NCI-H2081 treated with DMSO at 0.1 percent for 48 hours (cell line): ENCODE data around the gene SKA1.
A peak's percentile ranks its signal among the peaks of the same experiment; 100 is the strongest.

ENCODE experiments used
- DNase-seq: peaks from one replicate; lab custom pipeline; 2025; lab: John Stamatoyannopoulos, UW

Gene SKA1

DNA sequence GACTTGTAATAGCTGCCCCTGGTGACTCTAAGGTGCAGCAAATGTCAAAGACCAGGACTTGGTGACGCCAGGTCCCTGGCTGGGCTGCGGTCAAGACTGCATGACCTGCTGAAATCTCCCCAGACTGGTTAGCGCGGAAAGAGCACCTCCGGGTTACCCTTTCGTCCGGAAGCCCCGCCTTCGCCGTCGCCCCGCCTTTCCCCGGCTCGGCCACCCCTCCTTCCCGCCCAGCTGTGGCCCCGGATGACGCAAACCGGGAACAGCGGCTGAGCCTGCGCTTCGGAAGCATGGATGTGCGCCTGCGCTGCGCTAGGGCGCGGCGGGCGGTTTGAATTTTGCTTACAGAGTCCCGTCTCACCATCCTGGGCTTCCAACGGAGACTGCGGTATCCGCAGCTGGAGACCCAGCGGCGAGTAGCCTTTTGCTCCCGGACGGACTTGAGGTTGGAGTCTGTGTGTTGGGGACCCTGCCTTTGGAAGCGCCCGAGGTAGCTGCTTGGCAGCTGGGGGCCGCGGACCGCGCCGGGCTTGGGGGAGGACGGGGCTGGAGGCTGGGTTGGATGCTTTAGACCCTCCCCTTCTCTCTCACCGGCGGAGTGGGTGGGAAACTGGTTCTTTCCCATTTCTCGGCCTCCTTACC lies at the start of gene SKA1:
TSS of gene SKA1 (plus strand) at position 294 of the 639 bp plus-strand sequence. CDS start 785 bp downstream, outside the sequence.
- peak; percentile 30 for DNase-seq

- no peak for DNase-seq
Measured at GRCh38 chr18:50327983-50328382, 46.9 kb upstream of the SKA1 start.

- no peak for DNase-seq
Measured at GRCh38 chr18:50330176-50330575, 44.7 kb upstream of the SKA1 start.

DNA sequence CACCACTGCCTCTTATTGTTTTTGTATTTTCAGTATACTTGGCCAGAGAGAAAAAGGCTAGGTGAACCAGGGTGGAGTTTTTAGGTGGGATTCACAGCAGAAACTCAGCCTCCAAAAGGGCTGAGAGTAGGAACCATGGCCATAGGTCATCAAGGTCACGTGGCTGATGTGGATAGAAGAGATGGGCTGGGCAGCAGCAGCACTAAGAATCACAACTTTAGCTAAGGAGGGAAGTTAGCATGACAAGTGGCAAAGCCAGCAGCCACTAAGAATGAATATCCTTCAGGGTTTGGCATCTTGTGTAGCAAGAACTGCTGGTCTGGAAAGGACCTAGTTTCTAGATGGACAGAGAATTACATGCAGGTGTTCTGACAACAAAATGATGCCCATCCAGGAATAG lies 43.2 kb upstream of the SKA1 start:
- no peak for DNase-seq

- no peak for DNase-seq
Measured at GRCh38 chr18:50334546-50335152, 40.2 kb upstream of the SKA1 start.

DNA sequence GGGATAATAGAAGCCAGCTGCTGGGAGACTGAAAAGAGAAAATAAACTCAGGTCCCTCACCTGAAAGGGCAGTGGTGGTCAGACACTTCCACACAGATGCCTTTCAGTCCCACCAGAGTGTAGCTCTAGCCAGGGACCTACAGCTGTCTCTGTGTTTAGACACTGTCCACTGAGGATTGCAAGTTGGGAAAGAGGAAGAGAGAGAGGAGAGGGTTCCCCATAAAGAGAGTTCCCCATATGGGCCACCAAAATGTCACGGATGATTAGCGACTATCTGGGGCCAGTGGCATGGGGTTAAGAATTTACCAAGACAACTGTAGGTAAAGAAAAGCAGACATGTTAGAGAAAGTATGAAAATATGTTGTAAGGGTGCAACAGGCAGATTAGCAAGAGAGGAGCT lies 36.7 kb upstream of the SKA1 start:
- DNase-seq: no peak

DNA sequence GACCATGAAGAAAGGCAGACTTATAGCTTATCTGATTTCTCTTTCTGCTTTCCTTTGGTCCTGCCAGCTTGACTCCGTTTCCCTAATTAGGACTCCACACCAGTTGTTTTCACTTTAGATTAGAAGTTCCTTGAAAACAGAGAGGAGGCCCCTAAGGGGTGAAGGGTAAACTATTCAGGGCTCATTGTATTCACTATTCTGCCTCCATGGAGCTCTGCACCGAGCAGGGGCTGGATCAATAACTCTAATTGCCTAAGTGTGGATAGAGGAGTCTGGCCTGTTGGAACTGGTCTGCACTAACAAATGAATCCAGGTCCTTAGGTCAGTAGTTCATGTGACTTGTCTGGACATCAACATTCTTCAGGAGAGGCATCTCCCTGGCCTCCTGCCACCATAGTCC lies 36.1 kb upstream of the SKA1 start:
- DNase-seq: no peak

DNA sequence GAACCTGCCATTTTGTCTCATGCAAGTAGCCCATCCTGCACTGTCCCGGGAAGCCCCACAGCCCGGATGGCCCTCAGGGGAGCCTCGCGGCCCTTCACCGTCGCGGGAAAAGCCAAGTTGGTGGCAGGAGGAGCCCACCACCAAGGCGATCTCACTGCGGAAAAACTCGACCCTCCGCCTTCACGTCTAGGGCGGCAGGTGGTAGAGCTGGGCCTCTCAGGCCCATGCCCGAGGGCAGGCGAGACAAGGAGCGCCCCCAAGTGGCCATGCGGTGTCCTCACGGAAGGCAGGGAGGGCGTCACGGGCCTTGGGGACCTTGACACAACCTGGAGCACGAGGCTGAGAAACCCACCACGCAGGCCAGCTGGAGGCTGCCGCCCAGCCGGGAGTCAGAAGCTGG lies 34.8 kb upstream of the SKA1 start:
- DNase-seq: no peak

GRCh38 chr18:50341443-50341842 lies 33.4 kb upstream of the SKA1 start:
- DNase-seq: no peak

GRCh38 chr18:50350699-50351098 lies 24.1 kb upstream of the SKA1 start:
- DNase-seq: no peak

GRCh38 chr18:50356036-50356945 lies 18.6 kb upstream of the SKA1 start:
- no peak for DNase-seq

DNA sequence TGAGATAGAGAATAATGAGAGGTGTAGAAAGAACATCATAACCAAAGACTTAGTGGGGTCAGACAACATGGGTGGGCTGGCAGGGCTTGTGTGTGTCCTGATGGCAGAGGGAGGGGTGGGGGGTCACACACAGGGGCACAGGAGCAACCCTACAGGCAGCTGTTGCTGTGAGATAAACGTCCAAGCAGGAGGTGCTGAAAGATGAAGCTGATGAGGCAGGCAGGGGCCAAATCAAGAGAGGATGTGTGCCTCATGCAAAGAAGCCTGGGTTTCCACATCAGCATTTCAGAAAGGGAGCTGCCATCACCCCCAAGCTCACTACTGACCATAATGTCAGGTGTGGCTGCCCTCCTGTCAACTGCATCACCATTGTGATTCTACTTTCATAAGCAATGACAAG lies 16.0 kb upstream of the SKA1 start:
- no peak for DNase-seq

DNA sequence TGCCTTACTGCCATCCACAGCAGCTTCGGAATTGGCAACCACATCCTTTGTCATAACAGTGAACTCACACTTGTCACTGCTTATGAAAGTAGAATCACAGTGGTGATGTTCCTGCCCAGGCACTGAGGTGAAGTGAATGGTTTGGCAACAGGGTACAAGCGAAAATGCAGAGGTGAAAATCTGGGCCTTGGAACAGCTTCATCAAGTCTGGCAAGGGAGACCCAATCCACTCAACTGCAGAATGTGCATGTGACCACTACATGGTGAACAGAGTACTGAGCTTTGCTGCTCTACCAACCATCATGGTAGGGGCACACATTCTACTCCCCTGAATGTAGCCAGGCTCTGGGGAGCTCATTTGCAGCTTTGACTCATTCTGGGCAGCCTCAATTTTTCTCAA lies 15.0 kb upstream of the SKA1 start:
- no peak for DNase-seq

DNA sequence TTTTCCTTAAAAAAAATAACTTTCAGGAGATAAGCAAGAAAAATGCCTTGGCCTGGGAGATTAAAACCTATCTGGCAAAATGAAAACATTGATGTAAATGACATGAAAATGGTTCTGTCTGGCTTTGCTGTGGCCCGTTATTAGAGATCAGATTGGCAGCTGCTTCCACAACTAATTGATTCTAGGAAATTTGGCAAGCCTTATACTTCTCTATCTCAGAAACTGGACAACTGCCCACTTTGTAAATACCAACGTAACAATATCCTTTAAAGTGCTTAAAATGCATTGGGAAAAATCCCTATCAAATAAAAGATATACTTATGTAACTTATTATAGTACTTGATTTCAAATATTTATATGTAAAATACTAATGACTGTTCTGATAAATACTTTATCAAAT lies 14.2 kb upstream of the SKA1 start:
- DNase-seq: no peak

DNA sequence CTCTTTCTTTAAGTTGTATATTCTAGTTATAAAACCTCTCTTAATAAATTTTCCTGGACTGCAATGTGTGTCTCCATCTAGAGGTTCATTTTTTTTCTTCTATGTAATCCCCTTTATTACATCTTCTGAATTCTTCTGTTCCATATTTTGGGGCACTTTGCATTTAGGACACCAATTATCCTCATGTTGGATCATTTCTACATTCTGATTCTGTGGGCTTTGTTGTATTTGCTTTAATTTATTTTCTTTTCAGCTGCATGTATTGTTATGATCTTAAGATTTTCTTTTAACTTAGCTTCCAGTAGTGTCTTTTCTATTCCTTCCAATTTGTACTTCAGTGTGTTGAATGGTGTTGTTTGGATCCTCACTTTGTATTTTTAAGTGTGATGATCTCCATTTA lies 5.2 kb upstream of the SKA1 start:
- no peak for DNase-seq

- DNase-seq: no peak
Measured at GRCh38 chr18:50372743-50373142, 2.1 kb upstream of the SKA1 start.

DNA sequence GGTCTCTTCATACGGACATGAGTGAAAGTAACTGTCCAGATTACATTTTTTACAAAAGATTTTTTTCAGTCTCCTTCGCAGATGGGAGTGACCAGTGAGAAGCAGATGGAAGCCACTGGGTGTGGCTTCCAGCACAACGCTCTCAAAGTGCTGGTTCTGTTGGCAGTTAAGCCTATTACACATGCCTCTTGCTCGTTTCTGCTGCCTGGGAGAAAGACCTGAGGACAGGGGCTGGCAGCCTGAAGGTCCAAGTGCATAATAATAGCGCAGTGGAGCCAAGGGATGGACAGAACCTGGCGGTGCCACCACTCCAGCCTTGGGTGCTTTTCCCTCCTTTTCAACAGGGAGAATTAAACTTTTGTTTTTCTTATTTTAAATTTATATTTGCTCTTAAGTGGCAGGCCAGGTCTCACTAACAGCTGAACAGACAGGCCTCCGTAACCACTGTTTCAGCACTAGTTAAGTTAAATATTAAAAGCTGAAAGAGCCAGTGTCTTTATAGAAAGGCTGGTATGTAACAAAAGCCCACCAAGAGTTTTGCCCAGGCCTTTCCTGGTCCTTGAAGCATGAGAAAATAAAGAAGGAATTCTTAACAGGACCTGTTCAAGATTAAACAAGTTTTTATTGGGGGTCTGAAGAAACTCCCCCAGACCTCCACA lies 1.2 kb upstream of the SKA1 start:
- DNase-seq: no peak

- no peak for DNase-seq
Measured at GRCh38 chr18:50374220-50374752, 560 bp upstream of the SKA1 start.

DNA sequence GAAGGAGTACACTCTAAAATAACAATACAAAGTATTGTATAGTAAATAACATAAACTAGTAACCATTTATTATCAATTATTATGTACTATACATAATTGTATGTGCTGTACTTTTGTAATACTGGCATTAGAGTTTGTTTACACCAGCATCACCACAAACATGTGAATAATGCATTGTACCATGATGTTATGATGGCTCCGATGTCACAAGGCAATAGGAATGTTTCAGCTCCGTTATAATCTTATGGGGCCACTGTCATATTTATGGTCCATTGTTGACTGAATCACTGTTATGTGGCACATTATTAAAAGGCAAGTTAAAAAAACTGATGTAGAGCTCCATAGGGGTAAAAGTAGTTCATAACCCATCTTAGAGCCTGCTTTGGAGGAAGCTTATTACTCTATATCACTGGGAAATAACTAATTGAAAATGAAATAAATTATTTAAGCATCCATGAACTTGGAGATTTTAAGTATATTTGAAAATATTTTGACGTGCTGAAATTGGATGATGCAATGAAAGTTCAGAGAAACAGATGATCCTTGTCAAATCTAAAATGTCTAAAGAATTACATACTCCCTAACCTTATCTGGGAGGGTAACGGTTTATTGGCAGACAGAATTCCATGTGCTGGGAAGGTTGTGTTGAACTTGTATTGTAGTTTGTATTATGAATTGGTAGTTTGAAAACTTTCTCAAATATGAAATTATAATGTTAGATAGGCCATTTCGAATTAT lies 2.4 kb downstream of the SKA1 start:
- DNase-seq: no peak

DNA sequence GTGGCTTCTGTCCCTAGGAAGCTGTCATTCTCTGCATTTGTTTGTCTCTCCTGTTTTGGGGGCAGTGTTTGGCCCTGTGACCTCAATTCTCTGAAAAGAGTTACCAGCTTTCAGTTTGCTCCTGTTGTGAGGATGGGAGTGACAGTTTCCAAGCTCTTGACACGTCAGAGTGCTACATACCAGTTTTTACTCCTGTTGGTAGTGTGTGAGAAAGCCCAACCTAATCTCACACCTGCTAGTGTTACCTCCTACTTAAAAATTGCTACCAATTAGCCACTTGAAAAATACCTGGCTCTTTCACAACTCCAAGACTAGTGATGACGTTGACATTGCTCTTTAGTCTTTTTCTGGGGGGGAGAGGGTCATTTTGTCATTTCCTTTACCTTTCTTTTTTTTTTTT lies 14.1 kb downstream of the SKA1 start:
- no peak for DNase-seq

DNA sequence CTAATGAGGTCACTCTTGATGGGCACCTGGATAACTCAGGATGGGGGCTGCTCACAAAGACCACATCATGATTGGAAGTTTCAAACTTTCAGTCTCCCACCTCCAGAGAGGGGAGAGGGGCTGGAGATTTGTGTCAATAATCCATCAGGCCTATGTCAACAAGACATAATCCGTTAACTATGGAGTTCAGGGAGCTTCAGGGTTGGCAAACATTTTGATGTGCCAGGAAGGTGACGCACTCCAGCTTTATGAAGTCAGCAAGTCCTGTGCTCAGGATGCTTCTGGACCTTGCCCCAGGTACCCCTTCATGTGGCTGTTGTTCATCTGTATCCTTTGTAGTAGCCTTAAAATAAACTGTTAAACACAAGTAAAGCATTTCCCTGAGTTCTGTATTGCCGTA lies 19.0 kb downstream of the SKA1 start:
- DNase-seq: no peak

DNA sequence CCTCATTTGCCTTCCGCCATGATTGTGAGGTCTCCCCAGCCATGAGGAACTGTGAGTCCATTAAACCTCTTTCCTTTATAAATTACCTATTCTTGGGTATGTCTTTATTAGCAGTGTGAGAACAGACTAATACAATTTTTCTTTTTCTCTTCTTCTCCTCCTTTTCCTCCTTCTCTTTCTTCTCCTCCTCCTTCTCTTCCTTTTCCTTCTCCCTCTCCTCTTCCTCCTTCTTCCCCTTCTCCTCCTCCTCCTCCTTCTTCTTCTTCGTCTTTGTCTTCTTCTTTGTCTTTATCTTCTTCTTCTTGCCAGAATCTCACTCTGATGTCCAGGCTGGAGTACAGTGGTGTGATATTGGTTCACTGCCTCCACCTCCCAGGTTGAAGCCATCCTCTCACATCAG lies 20.2 kb downstream of the SKA1 start:
- DNase-seq: no peak
